ENCODE data around the gene GZF1.

Gene GZF1

DNA sequence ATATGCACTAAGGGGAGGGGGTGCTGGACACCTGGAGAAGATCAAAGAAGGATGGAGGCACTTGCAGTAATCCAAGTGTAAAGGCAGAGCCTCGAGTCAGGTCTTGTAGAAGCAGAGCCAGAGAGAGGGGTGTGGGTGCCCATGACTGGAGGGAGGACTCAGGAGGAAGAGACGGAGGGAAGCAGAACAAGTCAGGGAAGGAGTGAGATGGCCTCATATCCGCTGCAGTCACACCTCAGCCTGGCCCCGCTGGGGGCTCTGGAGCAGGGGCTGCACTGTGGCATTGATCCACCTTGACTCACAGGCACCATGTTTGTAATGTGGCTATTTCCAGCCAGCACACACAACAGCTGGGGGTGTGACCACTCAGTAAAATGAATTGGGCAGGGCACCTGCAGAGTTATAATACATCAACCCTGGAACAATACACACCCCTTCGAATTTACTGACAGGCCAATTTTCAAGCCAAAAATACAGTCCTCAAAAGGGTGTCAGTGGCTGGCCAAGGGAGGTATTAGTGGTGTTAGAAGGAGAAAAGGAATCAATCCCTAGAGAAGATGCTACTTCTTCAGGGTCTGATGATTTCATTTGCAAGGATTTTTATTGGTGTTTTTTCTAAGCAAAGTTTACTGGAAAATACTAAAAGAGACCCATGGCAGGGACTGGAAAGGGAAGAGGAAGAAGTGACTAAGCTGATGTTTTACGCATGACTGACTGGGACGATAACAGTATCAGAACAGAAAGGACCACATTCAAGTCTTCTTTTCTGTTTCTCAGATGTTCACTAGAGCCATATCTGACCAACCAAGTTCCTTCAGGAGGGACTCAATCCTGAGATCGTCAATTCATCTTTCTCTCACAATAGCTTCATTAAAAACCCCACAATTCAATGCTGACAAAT is 30.3 kb upstream of the GZF1 start:
- no peaks in the 10 kb centered on the region for H3K36me3 ChIP-seq (ENCODE audit: control insufficient read depth, insufficient read depth, low read length)
- no peaks in the 10 kb centered on the region for H3K27me3 ChIP-seq (ENCODE audit: control insufficient read depth, insufficient read depth, low read length)
- H3K27ac ChIP-seq (ENCODE audit: low read depth, low read length): no peak overlapping the region
- no peak overlapping the region for H3K4me3 ChIP-seq (ENCODE audit: low read depth, low read length)
- no peaks in the 10 kb centered on the region for H3K4me1 ChIP-seq (ENCODE audit: control insufficient read depth, insufficient read depth, low read length)
- H3K9me3 ChIP-seq (ENCODE audit: control insufficient read depth, insufficient read depth, low read depth, low read length): no peaks in the 10 kb centered on the region; the same call in 1 of the 2 replicates
- H3K9ac ChIP-seq (ENCODE audit: low read length): no peak overlapping the region

DNA sequence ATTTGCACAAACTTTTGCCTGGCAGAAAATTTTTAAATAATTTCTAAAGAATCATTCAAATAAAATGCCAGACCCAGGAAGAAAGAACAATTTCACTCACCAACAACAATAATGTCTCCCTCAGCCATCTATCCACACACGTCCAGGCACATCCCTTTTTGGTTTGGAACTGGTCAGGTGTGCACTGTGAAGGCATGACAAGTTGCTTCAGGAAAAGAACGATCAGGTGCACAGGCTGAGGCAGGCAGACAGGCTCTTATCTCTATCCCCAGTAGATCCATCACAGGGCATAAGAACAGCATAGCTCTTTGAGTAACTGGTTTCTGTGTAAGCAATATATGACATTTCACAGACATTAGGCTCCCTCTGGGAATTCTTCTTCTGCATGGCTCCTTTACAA is 29.5 kb upstream of the GZF1 start:
- no peak overlapping the region for H3K4me3 ChIP-seq (ENCODE audit: low read depth, low read length)
- no peaks in the 10 kb centered on the region for H3K27me3 ChIP-seq (ENCODE audit: control insufficient read depth, insufficient read depth, low read length)
- no peak overlapping the region for H3K27ac ChIP-seq (ENCODE audit: low read depth, low read length)
- H3K9me3 ChIP-seq (ENCODE audit: control insufficient read depth, insufficient read depth, low read depth, low read length): no peaks in the 10 kb centered on the region; the same call in 1 of the 2 replicates
- no peak overlapping the region for H3K9ac ChIP-seq (ENCODE audit: low read length)
- peaks cover 5% of the 10 kb centered on the region for H3K4me1 ChIP-seq (ENCODE audit: control insufficient read depth, insufficient read depth, low read length)
- no peaks in the 10 kb centered on the region for H3K36me3 ChIP-seq (ENCODE audit: control insufficient read depth, insufficient read depth, low read length)

DNA sequence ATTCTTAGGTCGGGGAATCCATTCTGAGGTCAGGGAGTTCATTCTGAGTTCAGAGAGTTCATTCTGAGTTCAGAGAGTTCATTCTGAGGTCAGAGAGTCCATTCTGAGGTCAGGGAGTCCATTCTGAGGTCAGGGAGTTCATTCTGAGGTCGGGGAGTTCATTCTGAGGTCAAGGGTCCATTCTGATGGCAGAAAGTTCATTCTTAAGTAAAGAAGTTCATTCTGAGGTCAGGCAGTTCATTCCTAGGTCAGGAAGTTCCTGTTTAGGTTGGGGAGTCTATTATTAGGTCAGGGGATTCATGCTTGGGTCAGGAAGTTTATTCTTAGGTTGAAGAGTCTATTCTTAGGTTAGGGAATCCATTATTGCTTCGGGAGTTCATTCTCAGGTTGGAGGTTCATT is 27.9 kb upstream of the GZF1 start:
- Histone ChIP-seq H3K4me1 (ENCODE audit: control insufficient read depth, insufficient read depth, low read length) (peaks cover 8% of the 10 kb centered on the region), H3K36me3 (ENCODE audit: control insufficient read depth, insufficient read depth, low read length) (no peaks in the 10 kb centered on the region), H3K9me3 (ENCODE audit: control insufficient read depth, insufficient read depth, low read depth, low read length) (no peaks in the 10 kb centered on the region; the same call in 1 of the 2 replicates), H3K27me3 (ENCODE audit: control insufficient read depth, insufficient read depth, low read length) (no peaks in the 10 kb centered on the region), H3K4me3 (ENCODE audit: low read depth, low read length) (no peak overlapping the region), H3K9ac (ENCODE audit: low read length) (no peak overlapping the region), H3K27ac (ENCODE audit: low read depth, low read length) (no peak overlapping the region)

DNA sequence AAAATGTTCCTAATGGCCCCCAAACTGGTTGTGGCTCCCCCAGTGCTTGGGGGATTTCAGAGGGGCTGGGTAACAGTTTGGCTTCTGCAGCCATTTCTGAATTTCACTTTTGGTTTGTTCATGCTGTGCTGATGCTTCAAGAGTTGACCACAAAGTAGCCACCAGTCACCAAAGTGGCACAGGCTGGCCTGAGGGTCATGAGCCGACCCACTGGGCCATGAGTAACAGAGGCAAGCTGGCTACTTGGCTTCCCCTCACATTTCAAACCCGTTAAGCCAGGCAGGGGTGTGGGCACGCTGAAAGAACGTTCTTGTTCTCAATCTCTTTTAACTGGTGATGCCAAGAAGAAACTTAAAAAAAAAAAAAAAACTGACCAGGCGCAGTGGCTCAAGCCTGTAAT is 26.5 kb upstream of the GZF1 start:
- Histone ChIP-seq H3K4me1 (ENCODE audit: control insufficient read depth, insufficient read depth, low read length) (peaks cover 8% of the 10 kb centered on the region), H3K27me3 (ENCODE audit: control insufficient read depth, insufficient read depth, low read length) (no peaks in the 10 kb centered on the region), H3K9me3 (ENCODE audit: control insufficient read depth, insufficient read depth, low read depth, low read length) (no peaks in the 10 kb centered on the region), H3K36me3 (ENCODE audit: control insufficient read depth, insufficient read depth, low read length) (no peaks in the 10 kb centered on the region), H3K4me3 (ENCODE audit: low read depth, low read length) (no peak overlapping the region), H3K27ac (ENCODE audit: low read depth, low read length) (no peak overlapping the region), H3K9ac (ENCODE audit: low read length) (no peak overlapping the region)

DNA sequence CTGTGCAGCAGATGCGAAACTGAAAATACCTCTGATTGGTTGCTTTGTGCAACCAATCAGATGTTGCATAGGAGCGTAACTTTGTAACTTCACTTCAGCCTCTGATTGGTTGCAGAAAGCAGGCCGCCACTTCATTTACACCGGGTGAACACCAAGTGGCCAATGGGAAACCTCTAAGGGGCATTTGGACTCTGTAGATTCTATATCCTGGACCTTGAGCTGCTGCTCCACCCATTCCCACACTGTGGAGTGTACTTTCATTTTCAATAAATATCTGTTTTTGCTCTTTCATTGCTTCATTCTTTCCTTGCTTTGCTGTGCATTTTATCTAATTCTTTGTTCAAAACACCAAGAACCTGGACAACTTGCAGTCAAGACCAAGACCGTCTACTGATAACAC is 25.5 kb upstream of the GZF1 start:
- H3K27me3 ChIP-seq (ENCODE audit: control insufficient read depth, insufficient read depth, low read length): no peaks in the 10 kb centered on the region
- no peak overlapping the region for H3K9ac ChIP-seq (ENCODE audit: low read length)
- no peak overlapping the region for H3K4me3 ChIP-seq (ENCODE audit: low read depth, low read length)
- peaks cover 8% of the 10 kb centered on the region for H3K4me1 ChIP-seq (ENCODE audit: control insufficient read depth, insufficient read depth, low read length)
- no peaks in the 10 kb centered on the region for H3K36me3 ChIP-seq (ENCODE audit: control insufficient read depth, insufficient read depth, low read length)
- H3K9me3 ChIP-seq (ENCODE audit: control insufficient read depth, insufficient read depth, low read depth, low read length): no peaks in the 10 kb centered on the region
- no peak overlapping the region for H3K27ac ChIP-seq (ENCODE audit: low read depth, low read length)

DNA sequence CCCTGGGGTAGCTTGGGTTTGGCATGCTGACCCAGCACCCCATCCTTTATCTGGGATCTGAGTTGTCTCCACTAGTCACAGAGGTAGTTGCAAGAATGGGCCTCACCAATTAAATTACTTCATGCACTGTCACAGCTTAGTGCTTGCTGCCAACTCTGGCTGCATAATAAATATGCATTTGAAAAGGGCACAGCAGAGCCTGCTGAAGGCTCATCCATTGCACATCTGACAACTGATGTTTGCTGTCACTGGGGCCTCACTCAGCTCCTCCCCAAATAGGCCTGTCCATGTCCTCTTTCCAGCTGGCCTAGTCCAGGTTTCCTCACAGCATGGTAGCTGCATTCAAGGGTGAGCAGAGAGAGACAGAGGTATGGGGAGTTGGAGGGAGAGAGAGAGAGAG is 24.7 kb upstream of the GZF1 start:
- H3K4me3 ChIP-seq (ENCODE audit: low read depth, low read length): no peak overlapping the region
- H3K4me1 ChIP-seq (ENCODE audit: control insufficient read depth, insufficient read depth, low read length): peaks cover 8% of the 10 kb centered on the region
- no peak overlapping the region for H3K27ac ChIP-seq (ENCODE audit: low read depth, low read length)
- H3K9ac ChIP-seq (ENCODE audit: low read length): no peak overlapping the region
- H3K27me3 ChIP-seq (ENCODE audit: control insufficient read depth, insufficient read depth, low read length): no peaks in the 10 kb centered on the region
- no peaks in the 10 kb centered on the region for H3K9me3 ChIP-seq (ENCODE audit: control insufficient read depth, insufficient read depth, low read depth, low read length)
- no peaks in the 10 kb centered on the region for H3K36me3 ChIP-seq (ENCODE audit: control insufficient read depth, insufficient read depth, low read length)

DNA sequence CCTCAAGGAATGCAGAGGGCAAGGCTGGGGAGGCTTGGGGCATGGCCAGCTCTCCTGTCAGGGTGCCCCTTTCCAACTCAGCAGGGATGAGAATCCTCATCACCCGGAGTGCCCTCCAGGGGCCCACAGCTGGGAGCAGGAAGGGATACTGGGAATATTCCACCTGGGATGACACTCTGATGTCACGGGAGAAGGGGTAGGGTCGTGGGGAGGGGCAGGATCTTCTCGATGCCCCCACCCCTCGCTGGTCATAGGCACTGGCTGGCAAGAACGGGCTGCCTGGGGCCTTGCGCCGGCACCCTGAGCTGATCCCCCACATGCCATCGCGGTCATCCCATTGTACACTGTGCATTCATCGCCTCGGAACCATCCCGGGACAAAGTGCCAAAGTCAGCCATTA is 22.0 kb upstream of the GZF1 start:
- no peaks in the 10 kb centered on the region for H3K9me3 ChIP-seq (ENCODE audit: control insufficient read depth, insufficient read depth, low read depth, low read length)
- H3K9ac ChIP-seq (ENCODE audit: low read length): no peak overlapping the region
- no peak overlapping the region for H3K4me3 ChIP-seq (ENCODE audit: low read depth, low read length)
- H3K36me3 ChIP-seq (ENCODE audit: control insufficient read depth, insufficient read depth, low read length): no peaks in the 10 kb centered on the region
- peaks cover 8% of the 10 kb centered on the region for H3K4me1 ChIP-seq (ENCODE audit: control insufficient read depth, insufficient read depth, low read length)
- no peak overlapping the region for H3K27ac ChIP-seq (ENCODE audit: low read depth, low read length)
- H3K27me3 ChIP-seq (ENCODE audit: control insufficient read depth, insufficient read depth, low read length): no peaks in the 10 kb centered on the region

DNA sequence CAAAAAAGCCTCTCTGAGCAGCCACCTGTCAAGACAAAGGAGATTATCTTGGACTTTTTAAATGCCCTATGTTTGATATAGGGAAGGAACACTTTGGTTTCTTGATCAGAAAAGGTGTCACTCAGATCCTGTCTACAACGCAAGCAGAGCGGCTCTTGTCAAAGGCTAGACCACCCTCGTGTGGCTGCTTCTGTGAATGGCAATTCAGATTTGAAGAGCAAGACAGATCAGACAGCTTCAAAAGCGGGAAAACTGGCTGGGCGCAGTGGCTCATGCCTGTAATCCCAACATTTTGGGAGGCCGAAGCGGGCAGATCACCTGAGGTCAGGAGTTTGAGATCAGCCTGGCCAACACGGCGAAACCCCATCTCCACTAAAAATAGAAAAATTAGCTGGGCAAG is 21.5 kb upstream of the GZF1 start:
- no peaks in the 10 kb centered on the region for H3K36me3 ChIP-seq (ENCODE audit: control insufficient read depth, insufficient read depth, low read length)
- H3K27me3 ChIP-seq (ENCODE audit: control insufficient read depth, insufficient read depth, low read length): no peaks in the 10 kb centered on the region
- H3K9me3 ChIP-seq (ENCODE audit: control insufficient read depth, insufficient read depth, low read depth, low read length): no peaks in the 10 kb centered on the region
- no peak overlapping the region for H3K9ac ChIP-seq (ENCODE audit: low read length)
- no peak overlapping the region for H3K27ac ChIP-seq (ENCODE audit: low read depth, low read length)
- H3K4me3 ChIP-seq (ENCODE audit: low read depth, low read length): no peak overlapping the region
- H3K4me1 ChIP-seq (ENCODE audit: control insufficient read depth, insufficient read depth, low read length): peaks cover 8% of the 10 kb centered on the region

DNA sequence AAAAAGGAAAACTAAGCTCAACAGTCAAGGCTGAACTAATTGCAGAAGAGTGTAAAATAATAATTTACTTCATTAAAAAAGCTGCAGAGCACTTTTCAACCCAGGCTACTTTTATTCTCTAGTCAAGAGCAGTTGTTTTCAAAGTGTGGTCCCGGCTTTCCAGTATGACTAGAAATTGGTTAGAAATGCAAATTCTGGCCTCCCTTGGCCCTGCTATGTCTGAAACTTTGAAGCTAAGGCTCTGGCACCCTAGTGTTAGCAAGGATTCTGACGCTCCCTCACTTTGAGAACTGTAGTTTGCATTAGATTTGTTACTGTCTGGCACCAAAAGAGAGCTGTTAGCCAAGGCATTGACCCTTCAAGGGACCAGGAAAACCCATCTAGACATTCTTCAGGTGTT is 20.9 kb upstream of the GZF1 start:
- no peaks in the 10 kb centered on the region for H3K36me3 ChIP-seq (ENCODE audit: control insufficient read depth, insufficient read depth, low read length)
- no peaks in the 10 kb centered on the region for H3K9me3 ChIP-seq (ENCODE audit: control insufficient read depth, insufficient read depth, low read depth, low read length)
- no peak overlapping the region for H3K27ac ChIP-seq (ENCODE audit: low read depth, low read length)
- no peak overlapping the region for H3K9ac ChIP-seq (ENCODE audit: low read length)
- peaks cover 8% of the 10 kb centered on the region for H3K4me1 ChIP-seq (ENCODE audit: control insufficient read depth, insufficient read depth, low read length)
- H3K27me3 ChIP-seq (ENCODE audit: control insufficient read depth, insufficient read depth, low read length): no peaks in the 10 kb centered on the region
- H3K4me3 ChIP-seq (ENCODE audit: low read depth, low read length): no peak overlapping the region

DNA sequence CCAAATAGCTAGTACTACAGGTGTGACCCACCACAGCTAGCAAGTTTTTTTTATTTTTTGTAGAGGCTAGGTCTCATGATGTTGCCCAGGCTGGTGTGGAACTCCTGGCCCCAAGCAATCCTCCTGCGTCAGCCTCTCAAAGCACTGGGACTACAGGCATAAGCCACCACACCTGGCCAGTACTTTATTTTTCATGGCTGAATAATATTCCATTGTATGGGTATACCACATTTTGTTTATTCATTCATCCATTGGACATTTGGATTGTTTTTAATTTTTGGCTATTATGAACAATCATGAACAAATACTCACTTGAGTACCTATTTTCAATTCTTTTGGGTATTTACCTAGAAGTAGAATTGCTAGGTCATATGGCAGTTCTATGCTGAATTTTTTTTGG is 18.4 kb upstream of the GZF1 start:
- no peak overlapping the region for H3K27ac ChIP-seq (ENCODE audit: low read depth, low read length)
- no peaks in the 10 kb centered on the region for H3K9me3 ChIP-seq (ENCODE audit: control insufficient read depth, insufficient read depth, low read depth, low read length)
- no peaks in the 10 kb centered on the region for H3K36me3 ChIP-seq (ENCODE audit: control insufficient read depth, insufficient read depth, low read length)
- no peak overlapping the region for H3K4me3 ChIP-seq (ENCODE audit: low read depth, low read length)
- no peak overlapping the region for H3K9ac ChIP-seq (ENCODE audit: low read length)
- no peaks in the 10 kb centered on the region for H3K27me3 ChIP-seq (ENCODE audit: control insufficient read depth, insufficient read depth, low read length)
- H3K4me1 ChIP-seq (ENCODE audit: control insufficient read depth, insufficient read depth, low read length): peaks cover 5% of the 10 kb centered on the region

DNA sequence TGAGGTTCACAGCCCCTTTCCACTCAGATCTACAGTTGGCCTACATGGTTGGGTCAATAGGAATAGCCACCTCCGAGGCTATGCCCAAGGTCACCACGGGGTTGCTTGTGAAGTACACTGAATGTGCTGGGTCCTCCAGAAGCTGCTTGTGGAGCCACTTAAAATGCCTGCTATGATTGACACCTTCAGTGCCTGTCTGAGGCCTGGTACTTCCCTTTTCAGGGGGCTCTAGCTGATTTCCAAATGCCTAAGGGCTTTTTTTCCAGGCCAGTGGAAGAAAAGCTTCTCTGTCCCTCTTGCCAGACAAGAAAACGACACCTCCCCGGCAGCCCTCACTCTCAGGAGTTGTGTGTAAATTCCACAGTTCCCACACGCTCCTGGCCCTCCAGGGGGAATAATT is 17.6 kb upstream of the GZF1 start:
- Histone ChIP-seq H3K9me3 (ENCODE audit: control insufficient read depth, insufficient read depth, low read depth, low read length) (no peaks in the 10 kb centered on the region), H3K4me3 (ENCODE audit: low read depth, low read length) (no peak overlapping the region), H3K36me3 (ENCODE audit: control insufficient read depth, insufficient read depth, low read length) (no peaks in the 10 kb centered on the region), H3K4me1 (ENCODE audit: control insufficient read depth, insufficient read depth, low read length) (peaks cover 12% of the 10 kb centered on the region), H3K27me3 (ENCODE audit: control insufficient read depth, insufficient read depth, low read length) (no peaks in the 10 kb centered on the region), H3K9ac (ENCODE audit: low read length) (no peak overlapping the region), H3K27ac (ENCODE audit: low read depth, low read length) (no peak overlapping the region)
